IPS DF 19.7 (cell line): ENCODE measurements around the gene SPATA4.
"Not testable (repeated sequence)": the region's sequence is repeated elsewhere in the genome, so short reads cannot be mapped to it uniquely, and the experiment has no call there.

Source experiments
- DNase-seq: peaks from one replicate; pipeline ENCODE4 v3.0.0-alpha.2; 2013; ENCODE audit warnings: low read depth, low spot score

Gene SPATA4

DNA sequence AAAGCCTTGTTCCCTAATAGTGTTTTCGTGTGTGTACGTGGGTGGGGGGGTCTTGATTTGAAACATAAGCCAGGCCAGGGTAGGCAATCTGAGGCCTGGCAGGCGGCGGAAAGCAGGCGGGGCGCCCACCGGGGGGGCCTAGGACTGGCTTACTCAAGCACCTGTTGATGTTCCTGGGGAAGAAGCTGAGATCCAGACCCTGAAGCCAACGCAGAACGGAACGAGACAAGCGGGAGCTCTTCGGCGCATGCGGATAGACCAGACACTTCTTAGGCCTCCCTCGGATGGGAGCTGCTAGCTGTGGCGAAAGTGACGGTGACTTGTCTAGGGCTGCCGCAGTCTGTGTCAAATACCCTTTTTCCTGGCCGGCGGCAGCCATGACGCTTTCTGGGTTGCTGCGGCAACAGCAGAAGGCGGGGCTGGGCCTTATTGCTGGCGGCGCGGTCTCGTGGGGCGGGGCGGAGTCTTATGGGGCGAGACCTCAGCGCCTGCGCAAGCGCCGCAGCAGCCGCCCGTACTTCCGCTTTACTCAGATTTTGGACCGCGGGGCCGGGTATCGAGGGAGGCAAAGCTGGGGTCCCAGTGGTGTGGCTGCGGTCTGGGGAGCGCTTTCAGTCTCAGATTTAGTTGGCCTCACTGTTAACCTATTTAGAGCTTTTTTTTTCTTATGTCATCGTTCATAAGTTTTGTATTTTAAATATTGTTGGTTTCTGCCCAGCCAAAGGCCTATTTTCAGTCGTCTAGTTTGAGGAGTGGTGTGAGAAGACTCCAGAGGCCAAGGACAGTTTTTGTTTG lies at the start of gene SPATA4:
TSS of gene SPATA4 (minus strand) at position 402 of the 795 bp plus-strand sequence. CDS start at position 379, 23 bp downstream.
- peak; percentile 64 for DNase-seq

DNA sequence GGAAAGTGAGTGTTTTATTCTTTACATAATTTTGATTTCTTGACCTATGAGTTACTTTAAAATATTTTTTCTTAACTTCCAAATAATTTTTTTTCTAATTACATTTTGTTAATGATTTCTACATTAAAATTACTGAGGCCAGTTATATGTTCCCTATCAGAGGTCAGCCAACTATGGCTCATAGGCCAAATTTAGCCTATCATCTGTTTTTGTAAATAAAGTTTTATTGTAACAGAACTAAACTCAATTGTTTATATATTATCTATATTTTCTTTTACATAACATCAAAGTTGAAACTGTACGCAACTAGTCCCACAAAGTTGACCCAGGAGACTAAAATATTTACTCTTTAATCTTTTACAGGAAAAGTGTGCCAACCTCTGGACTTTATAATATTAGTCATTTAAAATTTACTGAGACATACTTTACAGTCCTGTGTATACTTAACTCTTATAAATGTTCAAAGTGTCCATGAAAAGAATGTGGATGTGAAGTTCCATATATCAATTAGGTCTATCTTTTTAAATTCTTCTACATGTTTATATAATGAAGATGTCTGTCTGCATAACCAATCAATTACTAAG lies 47.5 kb upstream of the SPATA4 start:
- no peak for DNase-seq

DNA sequence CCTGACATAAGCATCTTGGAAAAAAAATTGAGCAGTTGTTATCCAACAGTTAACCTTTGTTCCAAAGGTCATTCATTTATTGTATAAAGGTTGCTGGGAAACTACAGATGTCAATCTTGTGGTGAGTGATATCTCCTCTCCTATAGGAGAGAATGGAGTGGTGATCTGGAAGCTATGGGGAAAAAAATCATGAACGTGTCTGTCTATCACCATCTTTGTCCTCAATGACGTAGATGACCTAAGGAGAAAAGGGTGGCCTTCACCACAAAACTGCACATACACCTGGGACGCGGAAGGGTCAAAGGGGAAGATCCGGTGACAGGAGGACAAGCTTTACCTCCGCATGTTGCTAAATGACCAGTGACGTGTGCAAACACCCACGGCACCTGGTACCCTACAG lies 46.3 kb upstream of the SPATA4 start:
- DNase-seq = no peak

DNA sequence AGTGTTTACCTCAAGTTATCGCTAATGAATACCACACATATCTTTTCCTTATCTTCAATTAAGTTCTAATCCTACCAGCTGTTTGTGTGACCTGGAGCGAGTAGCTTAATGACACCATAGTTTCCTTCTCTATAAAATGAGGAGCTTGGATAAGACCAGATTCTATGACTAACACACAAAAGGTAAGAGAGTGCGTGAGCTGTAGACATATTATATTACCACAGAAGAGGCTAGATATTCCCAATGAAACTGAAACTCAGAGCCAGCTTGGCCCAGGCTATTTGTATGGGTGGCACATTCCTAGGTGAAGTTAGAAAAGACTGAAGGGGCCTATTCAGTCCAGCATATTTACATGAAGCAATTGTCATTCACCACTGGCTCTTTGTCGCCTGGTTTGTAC lies 43.4 kb upstream of the SPATA4 start:
- DNase-seq = no peak

DNA sequence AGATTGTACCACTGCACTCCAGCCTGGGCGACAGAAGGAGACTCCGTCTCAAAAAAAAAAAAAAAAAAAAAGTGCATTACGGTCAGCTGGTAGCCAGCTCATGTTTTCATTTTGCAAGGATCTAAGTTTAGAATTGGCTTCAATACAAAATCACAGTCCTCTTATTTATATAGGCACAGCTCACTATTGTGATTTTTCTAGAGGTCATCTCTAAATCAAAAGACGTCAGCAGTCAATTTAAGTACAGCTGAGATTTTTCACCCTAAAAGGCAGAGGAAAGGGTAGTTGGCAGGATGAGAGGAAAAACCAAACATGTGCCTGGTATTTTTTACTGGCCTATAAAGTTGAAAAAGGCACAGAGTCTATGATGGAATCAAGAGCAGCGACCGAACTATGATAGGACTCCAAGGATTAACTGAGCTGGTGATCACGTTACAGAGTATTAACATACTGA lies 42.8 kb upstream of the SPATA4 start:
- no peak for DNase-seq

DNA sequence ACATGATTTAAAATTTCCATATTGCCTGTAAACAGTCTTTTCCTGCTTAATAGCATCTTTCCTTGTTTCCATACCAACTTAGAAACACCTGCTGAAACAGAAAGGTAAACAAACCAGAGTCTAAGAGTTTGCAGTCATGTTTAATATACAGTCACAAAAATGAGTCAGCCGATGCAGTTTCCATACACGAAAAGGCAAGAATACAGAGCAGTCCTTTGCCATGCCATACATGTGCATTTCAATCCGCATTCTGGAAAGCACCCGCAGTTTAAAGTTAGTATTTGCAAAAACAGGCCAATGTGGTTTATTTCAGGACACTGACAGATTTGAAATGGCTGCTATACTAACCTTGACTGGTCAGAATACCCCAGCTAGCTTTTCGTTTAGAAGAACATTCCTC lies 41.6 kb upstream of the SPATA4 start:
- no peak for DNase-seq

DNA sequence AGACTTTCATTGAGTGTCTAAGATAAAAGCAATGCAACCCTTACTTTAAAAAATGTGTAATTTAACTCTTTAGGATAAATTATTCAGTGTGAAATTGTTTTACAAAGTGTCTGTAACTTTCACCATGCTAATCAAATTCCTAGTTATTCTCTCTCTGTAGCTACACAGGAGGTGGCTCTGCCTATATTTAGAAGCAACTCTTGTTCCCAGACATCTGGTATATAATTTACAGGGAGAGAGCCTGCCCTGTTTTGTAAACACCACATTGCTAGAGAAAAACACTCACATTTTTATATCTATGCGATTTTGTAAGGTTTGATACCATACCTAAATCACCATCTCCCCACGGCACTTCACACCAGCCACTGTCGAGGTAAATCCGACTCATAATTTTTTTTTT lies 35.5 kb upstream of the SPATA4 start:
- DNase-seq = no peak

DNA sequence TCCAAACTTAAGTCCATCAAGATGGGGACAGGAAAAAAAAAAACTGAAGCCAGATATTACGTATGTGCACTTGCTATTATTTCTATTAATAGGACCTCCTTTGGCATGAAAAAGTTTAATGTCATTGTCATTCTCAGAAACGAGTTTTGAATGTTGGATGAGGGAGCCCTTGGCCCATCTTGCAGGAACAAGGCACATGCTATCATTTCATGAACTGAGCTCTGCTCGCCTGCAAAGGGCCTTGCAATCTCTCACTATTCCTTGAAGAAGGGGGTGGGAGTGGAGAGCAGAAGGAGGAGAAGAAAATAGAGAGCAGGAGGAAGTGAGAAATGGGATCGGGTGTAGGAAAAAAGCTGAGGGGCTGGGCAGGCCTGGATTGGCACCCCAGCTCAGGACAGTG lies 34.3 kb upstream of the SPATA4 start:
- DNase-seq = no peak

DNA sequence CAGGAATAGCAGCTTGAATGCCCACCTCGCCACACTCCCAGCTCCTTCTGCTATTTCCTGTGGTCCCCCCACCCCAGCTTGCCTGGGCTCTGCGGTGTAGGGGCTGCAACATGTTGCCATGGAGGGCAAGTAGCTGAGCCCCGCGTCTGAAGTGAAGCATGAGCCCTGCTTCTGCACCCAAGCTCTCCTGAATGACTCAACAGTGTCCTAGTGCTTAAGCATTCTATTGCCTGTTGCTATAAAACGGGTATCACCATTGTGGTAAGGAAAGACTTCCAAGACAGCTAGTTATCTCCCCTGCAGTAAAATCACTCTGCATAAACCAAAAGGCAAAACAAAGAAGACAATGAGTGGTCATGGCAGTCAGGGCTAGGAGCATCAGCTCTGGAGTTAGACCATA lies 31.4 kb upstream of the SPATA4 start:
- no peak for DNase-seq

DNA sequence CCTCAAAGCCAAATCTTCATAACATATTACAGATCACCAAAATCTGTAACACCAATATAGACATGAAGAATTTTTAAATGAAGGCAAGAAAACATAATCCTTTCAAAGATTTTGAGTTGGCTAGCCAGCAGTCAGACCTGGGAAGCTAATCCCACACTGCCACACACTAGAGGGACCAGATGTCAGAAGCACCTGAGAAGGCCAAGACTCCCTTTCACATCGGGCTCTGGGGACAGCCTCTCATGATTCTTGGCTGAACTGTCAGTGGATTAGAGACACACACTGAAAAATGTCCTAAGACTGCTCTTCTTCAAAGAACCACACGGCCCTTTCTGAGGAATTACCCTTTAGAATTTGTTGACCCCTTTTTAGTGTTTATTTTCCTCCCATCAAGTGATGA lies 28.2 kb upstream of the SPATA4 start:
- DNase-seq = no peak

DNA sequence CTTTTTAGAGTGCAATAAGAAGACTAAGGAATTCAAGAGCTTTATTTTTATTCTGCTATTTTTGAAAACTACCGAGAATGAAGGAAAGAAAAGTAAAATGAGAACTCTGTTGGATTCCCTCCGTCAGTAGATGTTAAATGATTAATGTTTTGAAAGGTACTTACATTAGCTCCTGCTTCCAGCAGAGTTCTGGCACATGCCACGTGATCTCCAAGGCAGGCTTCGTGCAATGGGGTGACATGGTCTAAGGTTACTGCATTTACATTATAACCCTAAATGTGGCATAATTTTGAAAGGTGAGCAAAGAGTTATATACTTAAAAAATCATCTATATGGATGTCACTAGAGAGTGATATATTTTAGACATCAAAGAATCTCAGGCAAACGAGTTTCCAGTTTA lies 26.8 kb upstream of the SPATA4 start:
- DNase-seq = no peak

DNA sequence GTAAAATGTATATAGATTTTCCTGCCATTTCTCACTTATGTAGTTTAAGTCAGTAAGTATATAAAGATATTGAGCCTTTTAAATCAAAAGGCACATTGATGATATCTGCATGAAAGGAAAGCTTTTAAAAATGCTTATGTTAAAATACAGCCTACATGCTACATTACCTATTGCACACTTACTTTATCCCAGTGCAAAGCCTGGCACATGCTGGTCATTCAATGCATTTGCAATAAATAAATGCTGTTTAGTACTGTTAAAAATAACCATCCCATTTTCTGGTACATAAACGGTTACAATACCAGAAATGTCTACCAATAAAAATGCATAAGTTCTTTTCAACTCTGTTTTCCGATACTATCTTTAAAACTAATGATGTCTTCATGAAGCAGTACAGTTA lies 22.1 kb upstream of the SPATA4 start:
- DNase-seq = no peak

DNA sequence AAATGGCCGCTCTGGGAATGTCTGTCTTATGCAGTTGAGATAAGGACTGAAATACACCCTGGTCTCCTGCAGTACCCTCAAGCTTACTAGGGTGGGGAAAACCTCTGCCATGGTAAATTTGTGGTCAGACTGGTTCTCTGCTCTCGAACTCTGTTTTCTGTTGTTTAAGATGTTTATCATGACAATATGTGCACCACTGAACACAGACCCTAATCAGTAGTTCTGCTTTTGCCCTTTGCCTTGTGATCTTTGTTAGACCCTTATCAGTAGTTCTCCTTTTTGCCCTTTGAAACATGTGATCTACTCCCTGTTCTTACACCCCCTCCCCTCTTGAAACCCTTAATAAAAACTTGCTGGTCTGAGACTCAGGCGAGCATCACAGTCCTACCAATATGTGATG lies 17.0 kb upstream of the SPATA4 start:
- DNase-seq = not testable (repeated sequence)

DNA sequence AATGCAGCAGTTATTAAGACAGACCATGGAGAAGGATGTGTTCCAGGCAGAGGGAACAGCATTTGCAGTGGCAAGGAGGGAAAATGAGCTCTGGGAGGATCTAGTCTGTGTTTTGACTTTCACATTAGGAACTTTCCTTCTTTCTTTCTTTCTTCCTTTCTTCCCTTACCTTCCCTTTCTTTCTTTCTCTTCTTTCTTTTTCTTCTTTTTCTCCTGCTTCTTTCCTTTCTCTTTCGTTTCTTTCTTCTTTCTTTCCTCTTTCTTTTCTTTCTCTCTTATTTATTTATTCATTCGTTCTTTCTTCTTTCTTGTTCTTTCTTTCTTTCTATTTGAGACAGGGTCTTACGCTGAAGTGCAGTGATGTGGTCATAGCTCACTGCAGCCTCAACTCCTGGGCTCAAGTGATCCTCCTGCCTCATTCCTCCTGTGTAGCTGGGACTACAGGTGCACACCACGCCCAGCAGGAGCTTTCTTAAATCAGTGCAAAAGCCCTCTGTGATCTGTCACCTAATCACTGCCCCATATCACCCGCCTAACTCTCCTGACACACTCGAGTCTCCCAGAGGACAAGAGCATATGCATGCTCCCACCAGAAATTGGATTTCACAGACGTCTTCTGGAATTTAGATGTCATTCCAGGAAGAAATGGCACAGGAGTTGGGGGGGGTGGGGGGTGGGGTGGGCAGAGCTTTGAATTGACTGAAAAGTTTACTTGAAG lies 15.4 kb upstream of the SPATA4 start:
- no peak for DNase-seq

DNA sequence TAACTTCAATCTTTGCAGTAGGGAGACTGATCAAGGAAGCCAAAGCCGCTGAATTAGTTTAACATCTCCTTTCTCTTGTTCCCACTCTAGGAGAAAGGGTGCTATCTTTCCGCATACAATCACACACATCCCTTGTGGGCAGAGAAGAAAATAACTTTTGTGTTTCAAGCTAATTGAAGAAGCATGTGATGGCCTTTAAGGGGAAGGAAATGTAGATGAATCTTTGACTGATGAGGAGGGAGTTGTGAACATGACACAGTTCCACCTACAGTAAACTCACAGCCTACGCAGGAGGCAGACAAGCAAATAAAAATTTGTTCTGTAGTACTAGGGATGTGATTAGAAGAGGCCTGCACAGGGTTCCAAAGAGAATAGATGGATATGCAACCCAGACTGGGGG lies 14.7 kb upstream of the SPATA4 start:
- DNase-seq = no peak

DNA sequence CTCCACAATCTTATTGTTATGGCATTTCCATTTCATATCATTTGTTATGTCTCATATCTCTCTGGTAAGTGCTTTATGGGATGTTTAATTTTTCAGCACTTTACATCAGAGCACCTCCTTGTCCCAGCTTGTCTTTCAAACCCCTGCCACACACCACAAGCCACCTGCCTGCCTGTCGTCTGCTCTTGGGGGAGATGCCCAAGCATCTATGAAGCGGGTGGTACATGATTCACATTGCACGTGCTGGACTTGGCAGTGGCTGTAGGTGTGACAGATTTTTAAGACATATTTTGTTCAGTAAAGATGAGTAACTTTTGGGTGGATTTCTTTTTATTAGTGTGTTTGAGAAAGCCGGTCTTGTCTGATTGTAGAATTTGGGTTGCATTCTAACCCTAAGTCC lies 14.2 kb upstream of the SPATA4 start:
- no peak for DNase-seq

DNA sequence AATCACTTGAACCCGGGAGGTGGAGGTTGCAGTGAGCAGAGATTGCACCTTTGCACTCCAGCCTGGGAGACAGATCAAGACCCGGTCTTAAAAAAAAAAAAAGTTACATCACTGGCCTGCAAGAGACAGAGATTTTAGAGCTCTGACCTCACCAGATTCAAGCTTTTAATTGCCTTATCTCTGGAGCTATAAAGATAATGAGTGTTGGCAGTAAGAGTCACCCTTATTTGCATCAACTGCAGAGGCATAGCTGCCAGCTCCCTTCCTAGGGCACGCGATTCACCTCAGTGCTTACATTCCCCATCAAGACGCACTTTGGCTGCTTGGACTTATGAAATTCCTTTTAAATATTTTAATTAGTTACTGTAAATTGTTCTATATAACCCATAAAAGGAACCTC lies 12.5 kb upstream of the SPATA4 start:
- DNase-seq = no peak

DNA sequence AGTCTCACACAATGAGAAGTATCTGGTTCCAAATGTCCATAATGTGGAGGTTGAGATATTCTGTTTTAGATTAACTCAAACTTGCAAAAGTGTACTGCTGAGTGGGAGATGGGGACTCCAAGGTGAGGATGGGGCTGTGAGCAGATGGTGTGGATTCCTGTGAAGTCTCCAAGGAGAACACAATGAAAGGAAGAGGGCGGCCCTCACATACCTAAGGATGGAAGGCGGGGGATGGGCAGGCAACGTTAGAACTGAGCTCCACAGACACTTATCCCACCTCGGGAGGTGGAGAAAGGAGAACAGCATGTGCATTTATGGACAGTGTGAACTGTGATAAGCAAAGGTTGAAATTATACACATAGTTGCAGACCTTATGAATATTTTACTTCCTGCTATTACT lies 9.9 kb upstream of the SPATA4 start:
- no peak for DNase-seq

DNA sequence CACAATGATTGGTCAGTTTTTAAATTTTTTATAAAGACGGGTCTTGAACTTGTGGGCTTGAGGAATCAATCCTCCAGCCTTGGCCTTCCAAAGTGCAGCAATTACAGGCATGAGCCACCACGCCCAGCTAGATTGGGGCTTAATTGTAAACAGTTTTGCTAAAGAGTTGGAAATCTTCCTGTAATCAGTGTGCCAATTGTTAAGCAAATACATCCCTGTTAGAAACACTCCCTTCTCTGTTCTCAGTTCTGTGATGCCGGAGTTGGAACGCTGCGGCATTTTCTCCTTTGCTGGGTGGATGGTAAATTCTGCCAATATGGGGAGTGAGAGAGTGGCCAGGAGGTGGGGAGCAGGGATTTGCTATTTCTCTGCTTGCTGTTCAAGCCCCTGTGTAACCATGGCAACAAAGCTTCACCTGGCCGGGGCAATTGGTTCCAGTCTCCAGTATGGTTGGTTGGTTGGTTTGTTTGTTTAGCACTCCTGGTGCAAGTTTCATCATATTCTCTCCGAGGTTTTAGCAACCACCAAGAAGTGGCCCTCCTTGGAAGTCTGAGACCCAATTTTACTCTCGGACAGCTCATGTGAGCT lies 3.0 kb upstream of the SPATA4 start:
- DNase-seq = no peak

DNA sequence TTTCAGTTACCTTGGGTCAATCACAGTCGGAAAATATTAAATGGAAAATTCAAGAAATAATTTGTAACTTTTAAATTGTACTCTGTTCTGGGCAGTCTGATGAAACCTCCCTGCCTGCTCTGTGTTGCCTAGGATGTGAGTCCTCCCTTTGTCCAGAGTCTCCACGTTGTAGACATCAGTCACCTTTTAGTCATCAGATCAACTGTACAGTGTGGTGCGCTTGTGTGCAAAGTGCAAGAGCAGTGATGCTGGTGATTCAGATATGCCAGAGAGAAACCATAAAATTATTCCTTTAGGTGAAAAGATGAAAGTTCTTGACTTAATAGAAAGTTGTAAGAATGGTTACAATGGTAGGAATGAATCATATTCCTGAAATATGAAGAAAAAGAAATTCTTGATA lies 1.4 kb downstream of the SPATA4 start:
- no peak for DNase-seq

DNA sequence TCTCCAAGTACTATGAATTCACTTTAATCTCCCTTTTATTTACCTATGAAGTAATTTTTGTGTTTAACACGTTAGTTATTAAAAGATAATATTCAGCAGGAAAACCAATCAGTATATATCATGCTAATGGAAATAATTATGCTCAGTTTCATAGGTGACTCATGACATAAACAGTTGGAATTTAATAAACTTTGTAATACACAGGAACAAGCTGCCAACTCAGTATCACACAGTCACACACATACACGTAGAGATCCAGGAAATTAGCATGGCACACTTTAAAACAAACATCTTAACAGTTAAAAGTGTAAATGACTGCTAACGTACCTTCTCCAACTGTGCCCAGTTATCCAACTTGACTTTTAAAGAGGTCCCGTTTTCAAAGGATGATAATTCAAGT lies 2.3 kb downstream of the SPATA4 start:
- no peak for DNase-seq

DNA sequence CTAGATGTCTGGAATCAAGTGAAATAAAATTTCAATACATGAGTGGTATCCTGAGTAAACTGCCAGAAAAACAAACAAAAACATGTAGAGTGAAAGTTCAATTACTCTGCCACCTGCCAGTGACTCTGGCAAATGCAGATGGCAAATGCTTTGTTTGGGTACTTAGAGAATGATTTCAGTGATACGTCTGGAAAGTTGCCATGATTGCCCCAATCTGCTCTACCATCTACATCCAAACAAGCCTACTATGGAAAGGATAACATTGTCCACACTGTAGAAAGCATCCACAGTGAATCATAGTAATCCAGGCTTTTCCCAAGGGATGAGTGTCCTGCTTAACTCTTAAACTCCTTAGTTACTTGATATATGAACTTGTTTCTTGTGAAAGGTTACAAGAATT lies 3.4 kb downstream of the SPATA4 start:
- no peak for DNase-seq
